Natural killer cell treated with Interleukin-12 subunit alpha and Interleukin-12 subunit beta and Interleukin-15 and Interleukin-18, amount 100 ng/mL, for 72 hours (primary cell): ENCODE results near the gene ZNF423. TPM values are rescaled to one million over a fixed set of nuclear protein-coding genes. Genes with fewer than 3 reads are reported as not detected.

Experiments
- ATAC-seq, 2 donors: fragments of 150-1000 bp; cut with Tn5 transposase in 1 of 2; sonication (Bioruptor Pico), chemical (Tn5 transposase) in 1 of 2; 2 replicates each; pipeline ENCODE4 v1.10.0; 2021
- DNase-seq: peaks from one replicate; pipeline ENCODE4 v3.0.0; 2022; ENCODE audit warnings: low spot score
- H3K27ac Mint-ChIP-seq, 2 donors: 1 replicate in 1 of 2; 2 replicates in 1 of 2; pipeline ENCODE4 v1.8.0; 2022; ENCODE audit warnings: mixed read lengths in 2 of 2, mild to moderate bottlenecking in 1 of 2, moderate library complexity in 1 of 2
- H3K27me3 Mint-ChIP-seq, 2 donors: 1 replicate in 1 of 2; 2 replicates in 1 of 2; pipeline ENCODE4 v1.8.0; 2022; ENCODE audit warnings: mixed read lengths in 2 of 2
- H3K36me3 Mint-ChIP-seq: one replicate; pipeline ENCODE4 v1.8.0; 2022; ENCODE audit warnings: mixed read lengths
- H3K4me1 Mint-ChIP-seq, 2 donors: 1 replicate in 1 of 2; 2 replicates in 1 of 2; pipeline ENCODE4 v1.8.0; 2022; ENCODE audit warnings: low read depth in 2 of 2, mixed read lengths in 2 of 2, mild to moderate bottlenecking in 1 of 2
- H3K4me3 Mint-ChIP-seq: one replicate; pipeline ENCODE4 v1.8.0; 2022; ENCODE audit warnings: mixed read lengths
- H3K9me3 Mint-ChIP-seq: 2 replicates; pipeline ENCODE4 v1.8.0; 2022; ENCODE audit warnings: mixed read lengths
- total RNA-seq, 2 donors: library from RNA; stranded (reverse); gene quantifications; one replicate each; pipeline ENCODE4 v1.2.3, GENCODE V29; 2022

Gene ZNF423
- total RNA-seq, 2 donors from 2014 or later, result not detected

DNA sequence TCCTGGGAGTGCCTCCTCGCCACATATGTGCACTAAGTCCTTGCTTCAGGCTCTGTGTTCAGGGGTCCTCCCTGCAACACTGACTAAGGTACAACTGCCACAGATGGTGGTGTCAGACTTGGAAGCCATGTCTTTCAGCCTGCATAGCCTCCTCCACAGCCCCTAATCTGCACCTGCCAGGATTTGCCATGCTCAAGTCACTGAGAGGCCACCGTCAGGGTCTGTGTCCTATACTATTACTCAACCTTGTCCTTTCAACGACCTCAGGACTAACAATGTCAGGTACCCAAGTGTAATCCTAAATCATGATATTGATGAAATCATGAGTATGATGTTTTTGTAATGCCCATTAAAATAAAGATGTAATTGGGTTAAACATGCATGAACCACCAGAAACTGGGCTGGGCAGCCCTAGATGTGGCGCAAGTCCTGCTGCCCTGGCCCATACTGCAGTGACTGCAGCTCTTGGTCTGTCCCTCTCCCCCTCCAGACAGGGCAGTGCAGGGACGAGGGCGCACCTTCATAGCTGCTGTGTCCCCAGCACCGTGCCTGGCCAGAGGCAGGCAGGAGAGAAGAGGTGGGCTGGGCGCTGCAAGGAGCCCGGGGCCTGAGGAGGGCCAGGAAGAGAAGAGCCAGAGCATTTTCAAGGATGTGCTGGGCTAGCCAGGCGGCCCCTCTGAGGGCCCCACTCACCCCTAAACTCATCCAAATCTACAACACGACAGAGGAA is 198.0 kb downstream of the ZNF423 start:
- Mint-ChIP-seq H3K4me1 (no peaks in the 10 kb centered on the region), H3K27me3 (no peaks in the 10 kb centered on the region), H3K36me3 (no peaks in the 10 kb centered on the region), H3K4me3 (no peak overlapping the region), H3K27ac (no peak overlapping the region), H3K9me3 (no peaks in the 10 kb centered on the region)
- DNase-seq, result no peak
- ATAC-seq, result no peak

DNA sequence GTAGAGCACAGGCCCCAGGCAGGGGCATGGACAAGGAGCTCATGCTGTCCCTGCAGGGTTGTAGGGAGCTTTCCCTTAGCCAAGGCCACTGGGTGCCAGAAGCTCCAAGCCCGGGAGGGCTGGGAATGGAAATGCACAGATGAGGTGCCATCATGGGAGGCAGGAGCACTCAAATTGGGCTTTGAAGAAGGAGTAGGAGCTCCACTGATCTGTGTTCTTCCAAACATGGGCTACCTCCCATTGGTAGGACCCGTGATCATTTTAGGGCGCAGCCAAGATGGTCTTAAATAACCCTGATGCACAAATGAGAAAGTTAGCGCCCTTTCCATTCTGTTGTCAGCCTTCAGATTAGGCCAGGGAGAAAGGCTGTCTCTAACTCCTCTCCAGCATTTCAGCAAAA is 201.5 kb downstream of the ZNF423 start:
- DNase-seq, result no peak
- no peak for ATAC-seq
- no peaks in the 10 kb centered on the region for H3K27me3 Mint-ChIP-seq
- H3K4me3 Mint-ChIP-seq, result no peak overlapping the region
- no peak overlapping the region for H3K27ac Mint-ChIP-seq
- no peaks in the 10 kb centered on the region for H3K9me3 Mint-ChIP-seq
- H3K4me1 Mint-ChIP-seq, result no peaks in the 10 kb centered on the region
- H3K36me3 Mint-ChIP-seq, result no peaks in the 10 kb centered on the region

DNA sequence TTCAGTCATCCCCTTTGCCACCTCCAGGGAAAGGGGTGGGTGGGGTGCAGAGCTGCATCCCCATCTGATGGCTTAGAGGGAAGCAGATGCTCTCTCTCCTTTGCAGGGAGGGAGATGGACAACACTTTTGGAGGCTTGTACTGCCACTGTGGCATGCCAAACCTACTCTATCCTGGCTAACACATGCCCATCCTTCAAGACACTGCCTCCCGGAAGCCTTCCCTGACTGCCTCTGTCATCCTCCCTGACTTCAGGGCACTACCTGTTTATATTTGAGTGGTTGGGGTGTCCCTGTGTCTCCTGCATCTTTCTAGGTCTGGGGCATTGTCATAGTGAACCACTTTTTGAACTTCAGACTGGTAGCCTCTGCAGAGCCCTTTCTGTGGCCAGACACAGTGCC is 202.3 kb downstream of the ZNF423 start:
- DNase-seq, result no peak
- Mint-ChIP-seq H3K36me3 (no peaks in the 10 kb centered on the region), H3K9me3 (peaks cover 4% of the 10 kb centered on the region), H3K27me3 (no peaks in the 10 kb centered on the region), H3K4me3 (no peak overlapping the region), H3K4me1 (no peaks in the 10 kb centered on the region), H3K27ac (no peak overlapping the region)
- peak in 1 of 2 donors; percentile 6 for ATAC-seq

DNA sequence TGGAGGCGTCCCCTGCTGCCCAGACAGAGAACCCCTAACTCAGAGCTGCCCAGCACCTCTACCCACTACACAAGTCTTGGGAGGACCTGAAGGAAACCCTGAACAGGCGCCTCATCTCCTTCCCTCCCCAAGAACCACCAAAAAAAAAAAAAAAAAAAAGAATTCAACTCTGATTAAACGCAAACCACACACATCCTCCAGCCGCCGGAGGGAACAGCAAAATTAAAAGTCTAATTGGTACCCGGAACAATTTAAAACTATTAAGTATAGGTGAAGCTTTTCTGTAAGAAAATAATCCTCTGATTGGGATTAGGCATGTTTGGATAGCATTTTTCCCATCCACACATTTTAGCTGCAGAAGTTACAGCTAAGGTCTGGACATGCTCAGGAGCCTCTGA is 202.7 kb downstream of the ZNF423 start:
- peaks cover 4% of the 10 kb centered on the region for H3K9me3 Mint-ChIP-seq
- H3K4me3 Mint-ChIP-seq, result no peak overlapping the region
- no peaks in the 10 kb centered on the region for H3K36me3 Mint-ChIP-seq
- no peak overlapping the region for H3K27ac Mint-ChIP-seq
- DNase-seq, result no peak
- no peaks in the 10 kb centered on the region for H3K4me1 Mint-ChIP-seq
- ATAC-seq, result no peak
- H3K27me3 Mint-ChIP-seq, result no peaks in the 10 kb centered on the region

DNA sequence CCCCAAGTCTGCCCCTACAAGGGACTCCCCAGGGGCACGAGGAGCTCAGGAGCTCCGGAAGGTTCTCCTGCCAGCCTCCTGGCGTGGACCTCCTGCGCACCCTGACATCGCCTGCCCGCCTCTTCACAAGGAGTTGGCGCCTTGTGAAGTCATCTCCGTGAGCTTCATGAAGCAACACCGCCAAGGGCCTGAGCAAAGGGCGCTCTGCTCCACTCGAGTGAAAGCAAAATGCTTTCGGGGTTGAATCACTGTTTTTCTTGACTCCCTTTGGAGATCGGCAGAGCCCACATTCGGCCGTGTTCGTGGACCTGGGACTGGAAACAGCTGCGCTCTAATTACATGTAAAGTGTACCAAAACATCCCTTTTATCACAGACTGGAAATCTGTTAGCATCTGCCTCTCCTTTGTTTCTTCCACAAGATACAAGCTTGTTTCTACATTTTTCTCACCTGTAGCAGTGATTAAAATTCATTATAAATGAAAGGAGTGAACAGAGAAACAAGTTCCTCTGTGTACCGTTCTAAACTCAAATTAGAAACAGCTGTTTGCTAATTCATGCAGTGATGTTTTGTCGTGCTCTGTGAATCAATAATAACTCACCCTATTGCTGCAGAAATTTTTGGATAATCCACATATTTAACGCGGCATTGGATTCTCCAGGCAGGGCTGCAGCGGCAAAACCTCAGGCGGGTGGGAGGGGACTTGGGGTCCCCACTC is 203.3 kb downstream of the ZNF423 start:
- Mint-ChIP-seq H3K4me1 (no peaks in the 10 kb centered on the region), H3K36me3 (peaks cover 5% of the 10 kb centered on the region), H3K27me3 (peaks cover 0 to 5% of the 10 kb centered on the region in 2 donors), H3K4me3 (no peak overlapping the region), H3K9me3 (peaks cover 9% of the 10 kb centered on the region), H3K27ac (no peak overlapping the region)
- DNase-seq (no peak), ATAC-seq (no peak)

DNA sequence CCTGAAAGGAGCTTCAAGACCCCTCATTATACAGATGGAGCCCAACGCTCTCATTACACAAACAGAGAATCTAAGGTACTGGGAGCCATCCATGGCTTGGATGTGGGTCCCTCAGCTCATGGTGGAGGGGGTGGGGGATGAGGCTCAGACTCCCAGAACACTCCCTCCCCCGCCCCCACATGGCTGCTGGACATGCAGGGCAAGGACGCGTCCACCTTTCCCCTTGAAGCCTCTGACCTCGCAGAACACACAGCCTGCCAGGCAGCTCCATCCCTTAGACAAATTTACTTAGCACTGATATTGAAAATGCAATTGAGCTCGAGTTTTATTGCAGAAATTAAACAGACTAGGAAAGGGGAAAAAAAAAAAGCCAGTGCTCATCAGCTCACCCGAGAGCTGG is 203.9 kb downstream of the ZNF423 start:
- DNase-seq, result no peak
- H3K9me3 Mint-ChIP-seq, result peaks cover 14% of the 10 kb centered on the region

DNA sequence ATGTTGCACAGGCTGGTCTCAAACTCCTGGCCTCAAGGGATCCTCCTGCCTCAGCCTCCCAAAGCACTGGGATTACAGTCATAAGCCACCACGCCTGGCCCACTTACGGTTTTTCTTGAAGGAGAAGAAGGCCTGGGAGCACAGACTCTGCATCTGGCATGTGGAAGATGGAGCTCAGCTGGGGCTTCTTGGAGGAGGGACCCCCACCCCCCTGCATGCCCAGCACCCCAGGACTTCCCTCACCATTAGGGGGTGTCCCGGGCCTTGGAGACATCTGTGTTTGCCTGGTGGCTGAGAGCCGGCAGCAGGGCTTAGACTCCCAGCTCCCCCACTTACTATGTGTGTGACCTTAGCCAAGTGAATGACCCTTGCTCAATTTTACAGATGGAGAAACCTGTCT is 204.7 kb downstream of the ZNF423 start:
- peaks cover 0 to 7% of the 10 kb centered on the region in 2 donors for H3K27me3 Mint-ChIP-seq
- DNase-seq (no peak), ATAC-seq (no peak)
- no peak overlapping the region for H3K4me3 Mint-ChIP-seq
- H3K9me3 Mint-ChIP-seq, result peaks cover 14% of the 10 kb centered on the region
- no peak overlapping the region for H3K27ac Mint-ChIP-seq
- H3K4me1 Mint-ChIP-seq, result no peaks in the 10 kb centered on the region
- H3K36me3 Mint-ChIP-seq, result peaks cover 11% of the 10 kb centered on the region

More for the DNA sequence above, 203.9 kb downstream of the ZNF423 start:
- ATAC-seq, result no peak
- Mint-ChIP-seq H3K4me1 (no peaks in the 10 kb centered on the region), H3K36me3 (peaks cover 11% of the 10 kb centered on the region), H3K27ac (no peak overlapping the region), H3K4me3 (no peak overlapping the region), H3K27me3 (peaks cover 0 to 7% of the 10 kb centered on the region in 2 donors)

DNA sequence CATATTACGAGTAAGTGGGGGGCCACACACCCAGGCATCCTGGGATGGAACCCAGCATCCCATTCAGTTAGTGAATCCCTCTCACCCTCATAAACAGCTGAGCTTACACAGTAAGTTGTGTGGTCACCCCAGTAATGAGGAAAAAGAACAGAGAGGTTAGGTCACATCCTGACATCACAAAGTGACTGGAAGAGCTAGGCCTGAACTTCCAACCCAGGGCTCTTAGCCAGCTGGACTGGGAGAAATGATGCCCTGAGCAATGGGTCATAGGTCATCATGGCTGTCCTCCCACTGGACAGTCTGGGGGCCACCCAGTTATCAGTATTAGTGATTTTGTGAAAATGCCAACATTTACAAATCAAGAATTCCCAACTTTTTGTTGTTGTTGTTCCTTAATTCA is 205.3 kb downstream of the ZNF423 start:
- Mint-ChIP-seq H3K9me3 (peaks cover 18% of the 10 kb centered on the region), H3K4me3 (no peak overlapping the region), H3K4me1 (no peaks in the 10 kb centered on the region), H3K36me3 (peaks cover 11% of the 10 kb centered on the region), H3K27ac (no peak overlapping the region), H3K27me3 (peaks cover 0 to 7% of the 10 kb centered on the region in 2 donors)
- no peak for DNase-seq
- ATAC-seq, result no peak

DNA sequence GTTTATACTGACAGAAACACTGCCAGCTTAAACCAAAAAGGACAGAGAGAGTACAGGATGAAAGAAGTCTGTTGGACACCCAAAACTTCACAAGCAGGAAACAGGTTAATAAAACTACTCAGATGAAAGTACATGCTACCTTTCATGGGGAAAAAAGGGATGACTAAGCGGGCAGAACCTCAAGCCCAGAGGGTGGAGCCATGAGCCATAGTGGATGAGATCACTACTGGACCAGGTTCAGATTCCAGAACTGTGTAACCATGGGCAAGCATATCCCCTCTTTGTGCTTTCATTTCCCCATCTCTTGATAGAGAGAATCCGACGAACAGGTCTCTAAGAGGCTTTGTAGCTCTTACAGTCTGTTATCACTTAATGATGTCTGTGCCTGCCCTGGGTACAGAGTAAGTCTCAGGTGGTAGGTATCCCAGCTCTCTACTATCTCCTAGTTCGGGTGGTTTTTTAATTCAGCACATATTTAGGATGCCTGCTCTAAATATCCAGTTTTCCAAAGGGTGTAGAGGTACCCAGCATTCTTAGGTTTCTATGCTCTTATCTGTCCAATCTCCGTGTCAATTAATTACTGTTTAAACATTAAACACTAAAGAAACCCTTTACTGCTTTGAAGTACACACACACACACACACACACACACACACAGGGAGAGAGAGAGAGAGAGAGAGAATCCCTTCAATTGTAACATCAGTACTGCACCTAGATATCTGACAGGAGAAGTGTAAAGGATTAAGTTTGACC is 206.7 kb downstream of the ZNF423 start:
- ATAC-seq (no peak), DNase-seq (no peak)
- no peak overlapping the region for H3K4me3 Mint-ChIP-seq
- H3K9me3 Mint-ChIP-seq, result peaks cover 18% of the 10 kb centered on the region
- H3K36me3 Mint-ChIP-seq, result peaks cover 11% of the 10 kb centered on the region
- no peaks in the 10 kb centered on the region for H3K4me1 Mint-ChIP-seq
- H3K27me3 Mint-ChIP-seq, result peaks cover 0 to 7% of the 10 kb centered on the region in 2 donors
- H3K27ac Mint-ChIP-seq, result no peak overlapping the region

DNA sequence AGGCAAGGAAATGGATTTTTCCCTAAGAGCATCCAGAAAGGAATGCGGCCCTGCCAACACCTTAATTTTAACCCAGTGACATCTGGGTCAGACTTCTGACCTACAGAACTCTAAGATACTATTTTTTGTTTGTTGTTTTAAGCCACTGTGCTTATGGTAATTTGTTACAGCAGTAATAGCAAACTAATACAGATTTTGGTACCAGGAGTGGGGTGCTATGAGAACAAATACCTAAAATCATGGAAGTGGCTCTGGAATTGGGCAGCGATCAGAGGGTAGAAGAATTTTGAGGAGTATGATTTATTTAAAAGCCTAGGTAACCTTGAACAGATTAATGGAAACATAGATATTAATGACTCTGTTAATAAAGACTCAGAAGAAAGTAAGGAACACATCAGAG is 208.2 kb downstream of the ZNF423 start:
- no peak overlapping the region for H3K4me3 Mint-ChIP-seq
- no peaks in the 10 kb centered on the region for H3K4me1 Mint-ChIP-seq
- peaks cover 3 to 7% of the 10 kb centered on the region in 2 donors for H3K27me3 Mint-ChIP-seq
- H3K27ac Mint-ChIP-seq, result no peak overlapping the region
- ATAC-seq, result no peak
- H3K9me3 Mint-ChIP-seq, result peaks cover 18% of the 10 kb centered on the region
- DNase-seq, result no peak
- H3K36me3 Mint-ChIP-seq, result peaks cover 11% of the 10 kb centered on the region

DNA sequence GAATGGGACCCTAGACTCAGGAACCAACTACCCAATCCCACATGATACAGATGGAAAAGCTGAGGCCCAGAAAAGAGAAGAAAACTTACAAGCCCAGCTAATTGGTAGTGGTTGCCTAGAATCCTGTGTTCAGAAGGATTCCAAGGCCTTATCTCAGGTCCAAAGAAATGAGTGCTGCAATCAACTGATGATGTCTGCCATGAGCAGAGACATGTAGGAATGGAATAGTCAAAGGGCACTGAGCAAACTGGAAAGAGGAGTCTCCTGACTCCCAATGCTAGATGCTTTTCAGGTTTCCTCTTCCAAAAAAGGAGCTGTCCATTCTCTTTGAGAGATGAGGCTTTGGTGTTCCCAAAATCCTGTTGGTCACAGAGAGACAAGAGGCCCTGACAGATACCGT is 210.6 kb downstream of the ZNF423 start:
- DNase-seq, result no peak
- Mint-ChIP-seq H3K4me3 (no peak overlapping the region), H3K27ac (no peak overlapping the region), H3K4me1 (no peaks in the 10 kb centered on the region), H3K27me3 (peaks cover 3 to 7% of the 10 kb centered on the region in 2 donors), H3K9me3 (peaks cover 18% of the 10 kb centered on the region), H3K36me3 (peaks cover 11% of the 10 kb centered on the region)
- ATAC-seq, result no peak

DNA sequence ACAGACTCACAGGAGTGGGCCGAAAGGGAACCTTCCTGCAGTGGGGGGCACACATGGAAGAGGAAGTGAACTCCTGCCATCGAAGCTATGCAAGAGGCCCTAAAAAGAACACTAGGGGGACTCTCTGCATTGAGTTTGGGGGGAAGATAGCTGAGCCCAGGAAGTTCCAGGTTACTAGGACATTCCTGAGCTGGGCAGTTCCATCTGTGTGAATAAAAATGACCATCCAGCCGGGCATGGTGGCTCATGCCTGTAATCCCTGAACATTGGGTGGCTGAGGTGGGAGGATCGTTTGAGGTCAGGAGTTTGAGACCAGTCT is 211.8 kb downstream of the ZNF423 start:
- no peak overlapping the region for H3K4me3 Mint-ChIP-seq
- no peak for DNase-seq
- H3K9me3 Mint-ChIP-seq, result peaks cover 18% of the 10 kb centered on the region
- no peaks in the 10 kb centered on the region for H3K4me1 Mint-ChIP-seq
- peaks cover 11% of the 10 kb centered on the region for H3K36me3 Mint-ChIP-seq
- ATAC-seq, result no peak
- H3K27me3 Mint-ChIP-seq, result peaks cover 3 to 7% of the 10 kb centered on the region in 2 donors
- no peak overlapping the region for H3K27ac Mint-ChIP-seq

DNA sequence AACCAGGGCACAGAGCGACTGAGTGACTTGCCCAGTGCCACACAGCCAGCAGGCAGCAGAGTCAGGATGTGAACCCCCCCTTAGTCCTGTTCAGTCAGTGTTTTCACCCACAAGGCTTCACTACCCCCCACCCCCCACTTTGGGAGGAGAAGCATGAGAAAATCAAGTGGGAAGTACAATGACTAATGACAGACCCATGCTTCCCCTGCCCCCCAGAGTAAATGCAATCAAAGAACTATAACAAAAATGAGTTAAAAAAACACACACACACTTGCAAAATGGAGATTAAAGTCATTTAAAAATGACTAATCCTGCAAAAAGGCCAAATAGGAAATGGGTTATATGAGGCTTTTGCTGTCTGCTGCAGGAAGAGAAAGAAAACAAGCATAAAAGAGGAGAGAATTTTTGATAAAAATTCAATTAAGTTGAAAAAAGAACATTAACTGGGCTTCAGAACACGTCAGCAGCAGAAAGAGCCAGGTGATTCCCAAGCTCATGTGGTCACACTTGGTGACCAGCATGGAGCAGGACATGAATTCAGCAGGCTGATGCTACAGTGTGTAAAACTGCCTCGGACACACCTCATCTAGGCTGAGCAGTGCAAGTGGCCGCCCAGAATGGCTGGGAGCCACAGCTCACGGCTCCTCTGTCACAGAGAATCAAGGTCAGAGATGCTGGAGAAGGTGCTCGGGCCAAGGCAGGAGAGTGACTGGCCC is 212.3 kb downstream of the ZNF423 start:
- H3K4me3 Mint-ChIP-seq, result no peak overlapping the region

More for the DNA sequence above, 212.3 kb downstream of the ZNF423 start:
- ATAC-seq (no peak), DNase-seq (no peak)
- H3K27ac Mint-ChIP-seq, result no peak overlapping the region
- peaks cover 11% of the 10 kb centered on the region for H3K36me3 Mint-ChIP-seq
- peaks cover 3 to 7% of the 10 kb centered on the region in 2 donors for H3K27me3 Mint-ChIP-seq
- peaks cover 14% of the 10 kb centered on the region for H3K9me3 Mint-ChIP-seq
- no peaks in the 10 kb centered on the region for H3K4me1 Mint-ChIP-seq
